Activated CD8-positive, alpha-beta memory T cell treated with anti-CD3 and anti-CD28 coated beads, Interleukin-2, amount 50 U/mL, for 1 hour (primary cell): Measurements from ENCODE around the gene VIPR1.

Experiments used
- DNase-seq: peaks from one replicate; pipeline ENCODE4 v3.0.0-alpha.2; 2020; ENCODE audit errors: extremely low read depth

VIPR1 gene

GRCh38 chr3:42493798-42494151 is 8.7 kb upstream of the VIPR1 start:
- DNase-seq, result no peak

DNA sequence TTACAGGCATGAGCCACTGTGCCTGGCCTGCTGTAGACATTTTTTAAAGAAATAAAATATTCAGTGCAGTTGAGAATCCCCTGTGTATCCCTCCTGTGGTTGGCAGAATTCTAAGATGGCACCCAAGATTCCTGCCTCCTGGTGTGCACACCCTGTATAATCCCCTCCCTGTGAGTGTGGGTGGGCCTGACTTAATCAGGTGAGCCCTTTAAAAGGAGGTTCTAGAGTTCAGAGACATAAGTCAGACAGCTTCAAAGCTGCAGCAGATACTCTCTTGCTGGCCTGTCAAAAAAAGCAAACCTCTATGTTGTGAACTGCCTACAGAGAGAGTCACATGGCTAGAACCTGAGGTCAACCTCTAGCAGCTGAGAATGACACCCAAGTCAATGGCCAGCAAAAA is 7.0 kb upstream of the VIPR1 start:
- DNase-seq, result no peak

- DNase-seq, result no peak
Measured at GRCh38 chr3:42497009-42497731, 5.3 kb upstream of the VIPR1 start.

- DNase-seq, result no peak
Measured at GRCh38 chr3:42498034-42498433, 4.4 kb upstream of the VIPR1 start.

GRCh38 chr3:42498791-42499477 is 3.5 kb upstream of the VIPR1 start:
- no peak for DNase-seq

GRCh38 chr3:42499478-42499871 is 3.0 kb upstream of the VIPR1 start:
- DNase-seq, result no peak

DNA sequence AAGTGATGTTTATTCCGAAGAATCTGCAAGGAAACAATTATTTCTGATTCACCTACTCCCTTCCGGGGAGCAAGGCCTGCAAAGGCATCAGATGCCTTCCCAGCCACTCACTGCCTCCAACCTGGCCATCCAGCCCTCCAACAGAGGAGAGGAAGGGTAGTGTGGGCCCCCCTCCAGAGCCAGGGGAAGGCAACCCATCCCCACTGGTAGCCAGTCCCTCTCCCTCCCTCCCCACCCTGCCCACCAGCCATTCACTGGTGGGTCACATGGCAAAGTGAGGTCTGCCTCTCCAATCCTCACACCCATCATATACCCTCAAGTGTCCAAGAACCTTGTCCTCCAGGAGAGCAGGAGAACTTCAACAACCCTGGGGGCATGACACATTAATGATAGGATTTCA is 2.4 kb upstream of the VIPR1 start:
- DNase-seq, result no peak

GRCh38 chr3:42500909-42501308 is 1.5 kb upstream of the VIPR1 start:
- no peak for DNase-seq

DNA sequence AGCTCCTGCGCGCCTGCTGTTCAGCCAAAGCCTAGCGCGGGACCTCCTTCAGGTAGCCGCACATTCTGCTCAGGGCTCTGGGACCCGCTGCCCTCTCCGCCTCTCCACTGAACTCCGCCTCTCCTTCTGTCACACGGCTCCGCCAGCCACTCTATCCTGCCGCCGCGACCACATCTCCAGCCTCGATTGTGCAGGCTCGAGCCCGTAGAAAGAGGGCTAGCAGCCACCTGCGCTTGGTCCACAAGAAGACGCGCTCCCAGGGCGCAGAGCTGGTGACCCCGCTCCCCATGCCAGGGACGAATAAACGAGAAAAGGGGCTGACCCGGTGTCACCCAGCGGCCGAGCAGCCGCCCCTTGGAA is 1.1 kb upstream of the VIPR1 start:
- no peak for DNase-seq

- DNase-seq, result no peak
Measured at GRCh38 chr3:42501681-42502428, 588 bp upstream of the VIPR1 start.

GRCh38 chr3:42503251-42503924 is 945 bp downstream of the VIPR1 start:
- DNase-seq, result no peak

DNA sequence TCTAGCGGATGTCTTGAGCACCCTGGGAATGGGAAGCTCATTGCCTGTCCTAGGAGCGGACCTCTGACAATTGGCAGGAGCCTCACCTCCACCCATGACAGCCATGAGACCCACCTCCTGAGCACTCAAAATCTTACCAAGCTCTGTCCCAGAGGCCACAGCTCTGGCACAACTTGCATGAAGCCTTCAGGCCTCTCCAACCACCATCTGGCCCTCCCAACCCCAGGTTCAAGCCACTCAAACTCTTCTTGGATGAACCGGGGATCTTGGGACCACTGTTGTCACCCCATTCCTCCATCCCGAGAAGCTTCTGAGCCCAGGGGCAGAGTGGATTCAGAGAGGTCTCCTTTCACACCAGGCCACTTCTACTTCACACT is 1.5 kb downstream of the VIPR1 start:
- DNase-seq, result no peak

DNA sequence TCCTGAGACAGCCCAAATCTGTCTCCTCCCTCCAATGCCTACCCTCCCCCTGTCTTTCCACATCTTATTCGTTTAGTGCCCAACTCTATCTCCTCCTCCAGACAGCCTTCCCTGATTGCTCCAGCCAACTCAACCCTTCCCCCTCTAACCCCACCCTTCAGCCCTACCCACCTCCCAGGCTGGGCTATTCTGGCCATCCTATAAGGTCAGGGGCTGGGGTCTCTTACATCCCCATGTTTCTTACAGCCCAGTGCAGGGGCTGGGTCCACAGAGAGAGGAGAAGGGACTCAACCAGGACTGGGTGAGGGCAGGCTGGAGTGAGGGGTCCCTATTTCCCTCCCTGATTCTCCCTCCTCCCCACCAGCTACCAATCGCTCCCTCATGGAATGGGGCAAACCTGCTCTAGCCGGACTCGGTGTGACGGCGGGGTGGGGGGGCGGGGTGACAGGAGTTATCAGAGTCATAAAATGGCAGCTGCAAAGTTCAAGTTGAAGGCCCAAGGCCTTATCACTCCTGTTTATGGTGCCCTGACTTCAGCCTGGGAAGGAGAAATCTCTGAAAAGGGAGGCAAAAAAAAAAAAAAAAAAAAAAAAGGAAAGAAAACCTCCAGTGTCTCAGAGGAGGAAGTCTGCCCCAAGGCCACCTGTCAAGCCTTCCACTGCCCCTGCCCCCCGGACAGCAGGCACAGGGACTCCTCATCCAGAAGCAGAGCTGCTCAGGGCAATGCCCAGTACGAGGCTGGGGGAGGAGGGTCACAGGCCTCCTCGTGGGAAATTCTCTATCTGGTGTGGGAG is 2.1 kb downstream of the VIPR1 start:
- no peak for DNase-seq

- DNase-seq, result no peak
Measured at GRCh38 chr3:42505128-42505848, 2.8 kb downstream of the VIPR1 start.

- DNase-seq, result no peak
Measured at GRCh38 chr3:42505849-42506410, 3.5 kb downstream of the VIPR1 start.

DNA sequence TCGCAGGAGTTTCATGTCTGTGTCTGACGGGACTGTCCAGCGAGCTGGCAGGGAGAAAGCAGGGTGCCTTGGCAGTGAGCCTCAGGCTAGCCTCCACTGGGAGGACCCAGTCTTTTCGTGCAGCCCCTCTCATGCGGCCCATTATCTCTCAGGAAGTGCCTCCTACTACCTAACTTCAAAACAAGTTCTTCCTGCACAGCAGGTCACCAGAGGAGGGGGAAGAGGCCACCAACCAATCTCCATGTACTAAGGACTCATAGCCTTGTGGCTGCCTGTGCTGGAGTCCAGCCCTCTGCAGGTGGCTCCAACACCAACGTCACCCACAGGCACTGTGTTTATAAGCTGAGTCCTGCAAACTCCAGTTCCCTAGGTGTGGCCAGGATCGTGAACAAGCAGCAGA is 4.8 kb downstream of the VIPR1 start:
- no peak for DNase-seq

DNA sequence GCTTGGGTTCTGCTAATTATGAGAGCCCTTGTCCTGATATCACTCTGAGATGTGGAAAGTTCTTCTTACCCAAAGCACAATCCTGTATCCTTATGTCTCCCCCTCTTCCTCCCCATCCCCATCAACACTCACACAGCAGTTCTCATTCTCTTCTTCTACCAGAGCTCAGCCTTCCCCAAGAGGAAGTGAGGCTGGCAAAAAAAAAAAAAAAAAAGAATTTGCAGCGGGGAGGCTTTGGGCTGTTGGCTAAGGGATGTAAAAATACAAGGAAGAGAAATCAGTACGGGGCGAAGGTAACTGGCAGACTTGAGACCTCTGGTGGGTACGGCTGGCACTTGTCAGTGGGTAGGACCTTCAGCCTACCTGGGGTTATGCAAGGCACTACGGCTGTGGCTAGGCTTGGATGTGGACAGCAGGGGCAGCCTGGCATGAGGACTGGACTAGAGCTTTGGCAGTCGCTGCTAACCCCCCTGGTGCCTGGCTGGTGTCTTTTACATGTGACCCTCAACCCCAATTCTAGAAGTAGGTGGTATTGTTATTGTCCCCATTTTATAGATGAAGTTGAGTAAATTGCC is 5.4 kb downstream of the VIPR1 start:
- no peak for DNase-seq

- no peak for DNase-seq
Measured at GRCh38 chr3:42508562-42508961, 6.1 kb downstream of the VIPR1 start.

DNA sequence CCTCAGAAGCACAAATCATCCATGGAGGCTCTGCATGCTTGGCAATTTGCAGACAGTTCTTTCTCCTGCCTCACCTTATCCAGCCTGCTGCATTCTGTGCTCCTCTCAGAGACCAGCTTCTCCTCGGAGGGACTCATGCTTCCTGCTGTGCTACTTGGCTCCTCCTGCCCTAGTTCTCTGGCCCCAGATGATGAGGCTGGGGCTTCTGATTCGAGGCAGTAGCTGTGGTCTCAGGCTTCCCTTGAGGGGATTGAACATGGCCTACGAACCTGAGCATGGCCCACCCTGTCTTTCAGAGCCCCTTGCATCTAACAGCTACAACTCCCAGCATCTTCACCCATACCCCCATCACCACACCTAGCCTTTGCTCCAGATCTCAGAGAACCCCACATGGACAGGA is 6.7 kb downstream of the VIPR1 start:
- no peak for DNase-seq

- no peak for DNase-seq
Measured at GRCh38 chr3:42510325-42510724, 7.9 kb downstream of the VIPR1 start.
